Stimulated activated CD4-positive, alpha-beta T cell treated with anti-CD3 and anti-CD28 coated beads, Interleukin-1b, Interleukin-23, amount 100 ng/mL, for 1 hour (primary cell): ENCODE measurements around the gene TANC1.

ENCODE experiments used
- DNase-seq, 2 donors: peaks; one replicate each; pipeline ENCODE4 v3.0.0-alpha.2; 2020; ENCODE audit warnings: low read depth in 2 of 2

The TANC1 gene

DNA sequence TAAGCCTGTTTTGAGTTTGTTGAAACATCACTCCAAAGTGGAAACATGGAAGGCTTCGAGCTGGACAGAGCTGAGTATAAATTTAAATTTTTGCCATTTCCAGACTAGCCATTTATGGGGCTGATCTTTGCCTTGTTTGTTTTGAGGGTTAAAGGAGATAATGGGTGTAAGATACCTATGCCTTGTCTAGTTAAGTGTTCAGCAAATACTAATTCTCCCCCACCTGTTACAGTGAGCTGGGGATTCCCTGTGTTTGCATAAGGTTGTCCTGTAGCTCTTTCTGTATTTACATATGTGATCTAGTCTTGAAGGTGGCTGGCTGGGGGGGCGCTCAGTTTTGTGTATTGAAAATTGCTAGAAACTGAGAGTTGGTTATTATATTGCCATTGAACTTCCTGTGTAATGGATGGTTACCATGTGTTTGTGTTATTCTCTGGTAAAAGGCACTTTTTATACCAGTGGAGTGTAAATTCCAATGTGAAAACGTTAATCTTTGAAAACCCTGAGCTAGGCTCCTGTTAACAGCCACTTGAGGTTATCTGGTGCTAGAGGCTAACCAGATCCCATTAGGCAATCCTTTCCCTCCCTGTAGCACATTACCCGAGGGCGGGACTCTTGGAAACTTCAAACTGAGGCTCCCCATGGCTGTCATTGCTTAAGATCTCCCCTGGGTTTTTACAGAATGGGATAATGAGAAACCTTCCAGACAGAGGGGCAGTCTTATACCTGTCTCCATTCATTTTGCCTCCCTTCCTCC, 26.7 kb downstream of the TANC1 start:
- no peak for DNase-seq

DNA sequence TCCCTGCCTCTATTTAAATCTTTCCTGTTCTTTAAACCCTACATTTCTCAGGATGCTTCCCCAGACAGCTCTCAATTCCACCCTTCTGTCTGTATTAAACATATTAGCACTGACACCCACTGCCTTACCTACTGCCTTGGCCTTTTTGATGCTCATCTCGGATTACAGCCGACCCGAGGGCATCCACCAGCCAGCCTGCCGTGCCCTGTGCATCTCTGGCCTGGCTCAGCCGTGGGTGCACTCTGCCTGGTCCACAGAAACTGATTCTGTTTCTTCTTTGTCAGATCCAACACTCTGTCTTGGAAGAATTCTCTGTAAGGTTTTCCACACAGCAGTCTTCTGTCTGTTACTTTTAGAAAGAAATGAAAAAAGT, 27.2 kb downstream of the TANC1 start:
- DNase-seq: no peak

DNA sequence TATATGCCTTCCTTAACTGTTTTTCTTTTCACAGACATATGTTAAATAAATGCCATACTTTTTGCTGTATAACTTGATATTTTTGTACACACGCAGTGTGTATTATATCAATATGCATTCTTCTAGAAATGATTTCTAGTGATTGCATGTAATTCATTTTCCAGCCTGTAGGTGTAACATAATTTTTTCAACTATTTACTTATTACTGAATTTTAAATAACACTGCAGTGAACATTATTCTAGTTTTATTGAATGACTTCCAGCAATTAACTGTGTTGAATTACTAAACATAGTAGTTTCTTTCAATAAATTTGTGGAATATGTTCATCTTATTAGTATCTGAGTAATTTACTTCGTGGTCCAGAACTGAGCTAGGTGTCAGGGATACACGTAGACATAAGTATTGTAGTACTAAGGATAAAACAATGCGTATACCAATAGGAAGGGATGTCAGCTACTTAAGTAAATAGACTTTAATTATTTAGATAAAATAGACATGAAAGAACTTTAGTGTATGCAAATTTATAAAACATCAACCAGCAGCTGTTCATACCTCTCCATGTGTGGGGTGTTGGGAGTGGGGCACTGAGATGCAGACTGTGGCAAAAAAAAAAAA, 28.0 kb downstream of the TANC1 start:
- no peak for DNase-seq

DNA sequence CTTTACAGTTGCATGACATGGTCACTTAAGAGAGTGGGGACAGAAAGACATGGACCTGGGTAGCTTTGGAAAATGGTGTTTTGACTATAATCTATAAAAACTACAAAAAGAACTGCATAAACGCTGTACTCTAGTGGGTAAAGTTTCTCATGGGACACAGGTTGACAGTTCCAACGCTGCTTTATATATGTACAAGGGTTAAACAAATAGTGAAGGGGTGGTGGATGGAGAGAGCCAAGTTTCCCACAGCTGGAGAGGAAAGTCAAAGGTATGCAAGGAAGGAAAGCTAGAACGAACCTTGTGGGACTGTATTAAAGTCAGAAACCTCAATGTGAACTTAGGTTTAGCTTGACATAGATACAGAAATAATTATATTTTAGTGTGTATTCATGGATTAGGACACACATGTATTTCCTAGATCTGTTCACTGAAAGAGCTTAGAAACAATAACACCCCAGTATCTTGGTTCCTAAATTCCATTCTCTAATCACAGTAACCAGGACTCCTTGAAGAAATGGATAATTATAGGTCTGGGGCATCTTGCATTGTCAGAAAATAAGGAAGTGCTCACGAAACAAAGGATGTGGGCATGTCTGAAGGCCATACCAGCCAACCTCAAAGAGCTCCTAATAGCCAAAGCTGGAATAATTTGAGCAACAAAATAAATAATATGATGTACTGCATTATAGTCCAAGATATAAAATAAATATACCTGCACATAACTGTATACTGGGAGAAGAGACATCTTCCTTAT, 28.8 kb downstream of the TANC1 start:
- DNase-seq: no peak

DNA sequence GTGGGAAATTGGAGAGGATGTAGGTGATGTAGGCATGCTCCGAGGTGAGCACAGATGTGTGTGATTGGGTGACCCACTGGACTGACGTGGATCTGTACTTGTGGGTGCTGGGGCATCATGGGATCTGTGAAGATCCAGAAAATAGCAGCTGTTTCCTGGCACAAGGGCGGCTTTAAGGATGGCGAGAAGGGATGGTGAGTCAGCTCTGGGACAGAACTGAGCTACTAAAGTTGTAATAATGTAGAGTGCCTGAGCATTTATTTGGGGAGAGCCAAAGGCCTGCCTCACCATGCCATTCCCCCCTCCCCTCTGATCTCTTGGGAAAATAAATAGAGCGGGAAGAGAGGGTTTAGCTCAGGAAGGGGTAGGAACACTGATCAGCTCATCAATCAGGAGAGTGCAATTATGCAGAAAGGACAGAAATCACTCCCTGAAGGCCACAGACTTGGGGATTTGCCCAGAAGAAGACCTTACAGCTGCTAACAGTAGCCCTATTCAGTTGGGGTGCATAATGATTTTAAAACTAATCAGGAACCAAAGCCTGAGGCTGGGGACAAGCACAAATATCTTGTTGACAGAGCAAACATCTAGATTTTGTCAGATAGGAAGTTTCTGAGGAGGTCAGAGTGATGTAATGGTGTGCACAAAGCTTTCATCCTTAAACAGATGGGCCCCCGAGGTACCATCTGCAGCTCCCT, 30.3 kb downstream of the TANC1 start:
- DNase-seq: no peak

DNA sequence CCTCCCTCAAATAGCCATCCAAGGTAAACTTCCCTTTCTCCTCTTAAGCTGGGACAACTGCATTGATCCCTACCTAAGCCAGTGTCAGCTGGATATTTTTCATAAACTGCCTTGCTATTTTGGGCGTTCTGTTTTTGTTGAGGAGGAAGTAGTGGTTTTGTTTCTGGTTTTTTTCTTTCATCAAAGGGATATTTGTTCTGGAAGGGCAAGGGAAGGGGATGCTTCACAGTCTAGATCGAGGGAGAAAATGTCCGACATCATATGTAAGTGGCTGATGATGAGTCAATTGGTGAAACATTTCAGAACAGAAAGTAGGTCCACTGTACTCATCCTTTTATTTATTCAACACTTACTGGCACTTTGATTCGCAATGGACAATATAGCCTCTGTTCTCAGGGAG, 31.0 kb downstream of the TANC1 start:
- no peak for DNase-seq

DNA sequence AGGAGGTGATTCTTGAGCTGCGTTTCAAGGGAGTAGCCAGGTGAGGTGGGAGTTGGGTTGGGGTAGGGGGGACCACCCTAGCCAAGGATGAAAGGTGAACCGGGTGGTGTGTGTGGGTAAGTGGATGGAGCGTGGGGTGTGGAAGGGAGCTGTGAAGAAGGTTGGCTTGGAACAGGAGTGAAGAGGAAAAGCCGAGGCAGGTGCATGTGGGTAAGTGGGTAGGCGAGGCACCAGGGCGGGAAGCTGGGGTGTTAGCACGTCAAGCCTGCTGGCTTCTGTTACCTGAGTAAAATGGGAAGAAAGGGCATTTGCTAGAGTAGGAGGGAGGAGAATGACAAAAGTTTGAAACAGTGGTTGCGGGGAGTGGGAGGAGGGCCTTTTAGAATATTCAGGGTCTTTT, 31.6 kb downstream of the TANC1 start:
- DNase-seq: no peak

DNA sequence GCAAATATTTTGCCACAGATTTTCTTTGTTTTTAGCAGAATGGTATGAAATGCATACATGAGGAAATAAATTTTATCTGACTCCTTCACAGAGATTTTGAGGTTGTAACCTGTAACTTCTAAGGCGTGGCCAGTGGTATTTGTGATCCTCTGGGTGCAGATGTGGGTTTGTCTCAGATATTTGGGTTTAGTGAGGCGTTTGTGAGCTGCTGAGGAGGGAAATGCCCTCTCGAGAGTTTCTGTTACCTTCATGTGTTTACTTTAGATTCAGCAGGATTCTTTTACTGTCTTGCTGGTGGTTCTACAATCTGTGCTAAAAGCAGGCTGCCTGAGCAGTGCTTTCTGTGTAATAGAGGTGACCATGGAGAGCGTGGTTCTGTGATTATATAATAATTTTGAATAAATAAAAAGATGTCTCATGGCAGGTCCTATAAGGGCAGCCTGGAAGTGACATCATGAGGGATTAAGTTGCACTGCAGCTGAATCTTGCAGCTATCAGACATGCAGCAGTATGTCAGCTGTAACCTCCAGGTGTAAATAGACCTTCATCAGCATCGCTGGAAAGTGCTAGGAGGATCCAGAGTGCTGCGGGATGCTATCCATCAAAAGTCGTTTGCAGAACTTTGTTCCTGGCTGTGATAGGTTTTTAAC, 34.1 kb downstream of the TANC1 start:
- DNase-seq: no peak

DNA sequence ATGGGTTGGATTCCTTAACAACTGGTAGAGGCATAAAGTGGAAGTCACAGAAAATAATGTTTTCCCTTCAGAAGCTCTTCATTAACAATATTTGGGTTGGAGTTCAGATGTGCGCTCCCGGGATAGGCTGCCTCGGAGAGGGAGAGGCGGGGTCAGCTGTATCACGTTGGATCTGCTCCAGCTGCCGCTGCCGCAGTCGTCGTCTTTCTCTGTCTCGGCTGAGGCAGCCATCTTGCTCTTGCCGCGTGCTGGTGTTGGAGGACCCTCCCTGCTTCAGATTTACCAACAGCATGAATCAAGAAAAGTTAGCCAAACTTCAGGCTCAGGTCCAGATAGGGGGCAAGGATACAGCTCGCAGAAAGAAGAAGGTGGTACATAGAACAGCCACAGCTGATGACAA, 35.1 kb downstream of the TANC1 start:
- no peak for DNase-seq

DNA sequence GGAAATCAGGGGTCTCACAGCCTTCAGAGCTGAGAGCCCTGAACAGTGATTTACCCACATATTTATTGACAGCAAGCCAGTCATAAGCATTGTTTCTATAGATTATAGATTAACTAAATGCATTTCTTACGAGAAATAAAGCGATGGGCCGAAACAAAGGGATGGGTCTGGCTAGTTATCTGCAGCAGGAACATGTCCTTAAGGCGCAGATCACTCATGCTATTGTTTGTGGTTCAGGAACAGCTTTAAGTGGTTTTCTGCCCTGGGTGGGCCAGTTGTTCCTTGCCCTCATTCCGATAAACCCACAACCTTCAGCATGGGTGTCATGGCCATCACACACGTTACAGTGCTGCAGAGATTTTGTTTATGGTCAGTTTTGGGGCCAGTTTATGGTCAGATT, 36.4 kb downstream of the TANC1 start:
- DNase-seq: no peak

DNA sequence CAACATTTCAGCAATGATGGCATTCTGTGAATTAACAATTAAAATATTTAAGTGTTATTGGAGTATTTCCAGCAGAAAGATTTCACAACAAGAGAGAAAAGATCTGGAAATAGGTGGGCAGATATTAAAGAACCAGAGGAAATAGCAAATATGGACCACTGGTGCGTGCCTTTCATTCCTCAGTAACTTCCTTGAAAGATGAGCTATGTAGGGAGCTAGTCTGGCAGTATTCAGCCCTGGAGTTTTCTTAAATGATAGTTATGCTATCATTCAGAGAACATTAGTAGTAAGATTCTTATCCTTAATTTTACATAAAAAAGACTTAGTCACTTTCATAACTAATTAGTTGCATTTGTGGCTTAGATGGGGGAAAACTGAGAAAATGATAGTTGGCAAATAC, 41.5 kb downstream of the TANC1 start:
- no peak for DNase-seq

DNA sequence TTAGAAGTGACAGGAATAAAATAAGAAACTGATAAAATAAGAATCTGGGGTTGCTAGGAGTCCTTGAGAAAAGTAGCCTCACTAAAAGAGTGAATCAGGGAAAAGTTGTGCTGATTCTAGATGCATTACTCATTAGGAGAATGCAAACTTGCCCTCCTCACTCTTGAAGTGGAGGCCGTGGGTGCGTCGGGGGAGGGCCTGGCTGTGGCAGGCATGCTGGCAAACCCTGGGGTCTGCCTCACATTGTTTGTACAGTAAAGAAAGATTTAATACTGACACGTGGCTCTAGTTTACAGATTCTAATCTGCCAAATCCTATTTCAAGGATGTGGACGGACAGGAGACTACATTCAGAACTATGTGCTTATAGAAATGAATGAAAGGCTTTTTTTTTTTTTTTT, 41.9 kb downstream of the TANC1 start:
- DNase-seq: no peak

DNA sequence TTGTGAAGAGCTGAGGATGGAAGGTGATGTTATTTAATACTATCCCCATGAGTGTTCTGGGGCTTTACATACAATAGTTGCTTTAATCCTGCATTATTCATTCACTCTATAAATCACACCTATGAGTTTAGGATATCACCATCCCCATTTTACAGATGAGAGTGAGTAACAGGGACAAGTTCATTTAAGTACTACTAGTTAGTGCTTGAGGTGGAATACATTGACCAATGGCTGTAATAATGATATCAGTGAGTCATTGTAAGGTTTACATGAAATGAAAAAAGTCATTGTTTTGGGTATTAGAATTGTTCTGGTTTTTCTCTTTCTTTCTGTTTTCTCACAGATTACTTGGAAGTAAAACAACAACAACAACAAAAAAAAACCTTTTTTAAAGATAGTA, 42.5 kb downstream of the TANC1 start:
- DNase-seq: no peak

DNA sequence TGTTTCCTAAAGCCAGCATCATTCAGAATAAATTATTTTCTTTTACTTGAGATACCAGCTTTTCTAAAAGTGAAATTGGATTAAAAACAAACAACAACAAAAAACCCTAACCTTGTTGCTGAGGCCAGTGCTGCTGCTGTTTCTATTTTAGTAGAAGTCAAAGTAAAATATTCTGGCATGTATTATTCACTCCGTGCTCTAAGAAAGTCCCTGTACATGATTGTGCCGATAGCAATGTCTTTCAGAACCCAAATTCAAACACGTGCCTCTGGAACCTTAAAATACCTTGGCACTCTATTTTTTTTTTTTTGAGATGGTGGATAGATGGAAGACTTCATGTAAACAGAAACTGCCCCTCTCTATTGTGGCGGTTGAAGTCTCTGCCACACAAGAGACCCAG, 43.7 kb downstream of the TANC1 start:
- DNase-seq: no peak

DNA sequence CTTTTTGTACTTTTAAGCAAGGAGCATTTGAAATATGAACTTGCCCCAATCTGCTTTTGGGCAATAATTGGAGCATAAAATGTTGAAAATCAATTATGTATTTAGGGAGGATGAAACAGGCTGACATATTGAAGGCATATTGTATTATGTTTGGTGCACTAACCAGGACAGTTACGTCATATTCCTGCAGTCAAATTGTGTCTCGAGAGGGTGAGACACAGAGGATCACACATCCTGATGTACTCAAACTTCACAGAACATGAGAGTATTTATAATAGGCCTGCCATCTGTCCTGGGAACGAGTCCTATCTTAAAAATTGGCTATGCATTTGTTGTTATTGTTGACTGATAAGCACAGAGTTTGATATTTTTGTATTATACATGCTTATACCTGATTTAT, 44.7 kb downstream of the TANC1 start:
- no peak for DNase-seq

DNA sequence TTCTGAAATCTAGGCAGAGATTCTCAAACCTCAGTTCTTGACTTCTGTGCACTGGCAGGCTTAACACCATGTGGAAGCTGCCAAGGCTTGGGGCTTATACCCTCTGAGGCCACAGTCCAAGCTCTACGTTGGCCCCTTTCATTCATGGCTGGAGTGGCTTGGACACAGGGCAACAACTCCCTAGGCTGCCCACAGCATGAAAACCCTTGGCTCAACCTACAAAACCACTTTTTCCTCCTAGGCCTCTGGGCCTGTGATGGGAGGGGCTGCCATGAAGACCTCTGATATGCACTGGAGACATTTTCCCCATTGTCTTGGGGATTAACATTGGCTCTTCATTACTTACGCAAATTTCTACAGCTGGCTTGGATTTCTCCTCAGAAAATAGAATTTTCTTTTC, 46.7 kb downstream of the TANC1 start:
- no peak for DNase-seq

DNA sequence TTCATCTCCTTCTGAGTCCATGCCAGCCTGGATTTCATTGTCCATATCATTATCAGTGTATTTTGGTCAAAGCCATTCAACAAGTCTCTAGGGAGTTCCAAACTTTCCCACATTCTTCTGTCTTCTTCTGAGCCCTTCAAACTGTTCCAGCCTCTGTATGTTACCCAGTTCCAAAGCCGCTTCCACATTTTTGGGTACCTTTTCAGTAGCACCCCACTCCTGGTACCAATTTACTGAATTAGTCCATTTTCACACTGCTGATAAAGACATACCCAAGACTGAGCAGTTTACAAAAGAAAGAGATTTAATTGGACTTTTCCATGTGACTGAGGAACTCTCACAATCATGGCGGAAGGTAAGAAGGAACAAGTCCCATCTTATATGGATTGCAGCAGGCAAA, 47.4 kb downstream of the TANC1 start:
- DNase-seq: no peak

DNA sequence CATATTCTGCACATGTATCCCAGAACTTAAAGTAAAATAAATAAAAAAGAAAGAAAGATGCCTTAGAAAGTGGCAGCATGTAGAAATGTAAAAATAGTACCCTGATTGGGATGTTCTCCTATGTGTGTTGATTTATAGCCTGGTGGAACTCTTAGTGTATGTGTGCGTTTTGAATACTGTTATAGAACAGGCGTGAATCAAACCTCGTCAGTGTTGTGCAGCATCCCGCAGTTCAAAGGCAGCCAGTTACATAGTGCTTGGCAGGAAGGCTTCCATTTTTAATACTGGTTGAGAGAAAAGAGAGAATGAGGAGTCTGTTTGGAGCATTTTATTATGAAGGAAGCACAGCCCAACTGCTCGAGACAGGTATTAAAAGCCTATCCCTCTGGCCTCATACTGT, 49.4 kb downstream of the TANC1 start:
- no peak for DNase-seq

DNA sequence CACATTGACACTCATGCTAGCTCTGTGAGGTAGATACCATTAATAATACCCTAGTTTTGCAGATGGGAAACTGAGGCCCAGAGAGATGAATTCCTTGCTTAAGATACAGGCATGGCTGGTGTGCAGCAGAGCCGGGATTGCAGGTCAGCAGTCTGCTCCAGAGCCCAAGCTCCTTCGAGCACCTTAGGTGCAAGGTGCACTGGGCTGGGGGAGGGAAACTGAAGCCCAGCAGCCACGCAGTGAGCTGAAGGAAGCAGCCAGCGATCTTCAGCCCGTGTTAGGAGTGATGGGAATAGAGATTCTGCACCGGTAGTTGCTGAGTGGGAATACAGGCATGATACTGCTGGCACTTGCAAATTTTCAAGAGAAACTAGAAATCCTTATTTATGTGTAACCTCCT, 50.6 kb downstream of the TANC1 start:
- DNase-seq: no peak

DNA sequence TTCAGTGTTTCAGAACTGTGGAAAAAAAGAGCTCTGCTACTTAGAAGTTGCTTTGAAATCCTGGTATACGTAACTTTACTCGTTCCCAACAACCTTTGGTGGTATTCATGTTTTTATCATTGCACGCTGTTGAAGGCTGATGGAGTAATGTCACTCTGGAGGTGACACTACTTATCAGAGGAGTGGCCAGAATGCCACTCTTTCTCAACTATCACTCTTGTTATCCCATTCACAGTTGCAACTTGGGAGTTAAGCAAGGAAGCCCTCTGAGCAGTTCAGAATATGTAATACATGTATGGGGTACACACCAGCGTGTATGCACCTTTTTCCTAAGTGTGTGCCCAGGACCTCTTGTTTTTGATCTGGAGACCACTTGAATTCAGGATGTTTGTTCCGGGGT, 53.6 kb downstream of the TANC1 start:
- DNase-seq: no peak

DNA sequence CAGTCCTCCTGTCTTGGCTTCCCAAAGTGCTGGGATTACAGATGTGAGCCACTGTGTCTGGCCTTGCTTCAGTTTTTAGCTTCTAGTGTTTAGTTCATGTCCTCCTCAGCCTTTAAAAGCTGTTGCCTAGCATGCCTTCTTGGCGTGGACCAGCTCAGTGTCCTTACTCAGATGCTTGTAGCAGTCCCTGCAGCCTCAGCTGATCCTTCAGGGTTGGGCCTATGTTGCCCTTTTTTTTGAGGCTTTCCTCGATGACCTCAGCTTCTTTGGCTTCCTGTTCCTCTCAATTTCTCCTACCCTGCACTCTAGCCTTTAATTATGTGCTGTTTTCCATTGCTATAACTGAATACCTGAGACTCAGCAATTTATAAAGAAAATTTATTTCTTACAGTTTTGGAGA, 57.7 kb downstream of the TANC1 start:
- DNase-seq: no peak

DNA sequence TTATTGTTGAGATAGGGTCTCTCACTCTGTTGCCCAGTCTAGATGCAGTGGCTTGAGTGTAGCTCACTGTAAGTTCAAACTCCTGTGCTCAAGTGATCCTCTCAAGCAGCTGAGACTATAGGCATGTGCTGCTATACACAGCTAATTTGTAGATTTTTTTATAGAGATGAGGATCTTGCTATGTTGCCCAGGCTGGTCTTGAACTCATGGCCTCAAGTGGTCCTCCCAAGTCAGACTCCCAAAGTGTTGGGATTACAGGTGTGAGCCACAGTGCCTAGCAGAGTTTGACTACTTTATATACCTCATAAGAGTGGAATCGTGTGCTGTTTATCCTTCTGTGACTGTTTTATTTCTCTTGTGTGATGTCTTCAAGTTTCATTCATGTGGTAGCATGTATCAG, 60.3 kb downstream of the TANC1 start:
- no peak for DNase-seq
